SK-N-SH treated with all-trans-retinoic acid at 6 μM for 48 hours (cell line): Measurements from ENCODE around the gene PBX1.
A peak's percentile ranks its signal among the peaks of the same experiment; 100 is the strongest.

Experiments
- ATAC-seq: fragments of 200-7000 bp; cut with Tn5 transposase; 3 replicates; pipeline ENCODE4 v1.9.1; 2020; ENCODE audit warnings: mild to moderate bottlenecking, moderate library complexity
- ARNTL ChIP-seq: fragments of 450-650 bp; formaldehyde crosslinking; IDR thresholded peaks from 2 replicates; pipeline ENCODE4 v1.5.0; 2020; ENCODE audit warnings: low read depth, mild to moderate bottlenecking, moderate library complexity, borderline replicate concordance
- BACH2 ChIP-seq: fragments of 250-450 bp; sonication (Bioruptor Pico); IDR thresholded peaks from 2 replicates; pipeline ENCODE4 v1.9.0; 2021; ENCODE audit warnings: mild to moderate bottlenecking, borderline replicate concordance
- CREB5 ChIP-seq: fragments of 250-450 bp; sonication (Bioruptor Pico); IDR thresholded peaks from 2 replicates; pipeline ENCODE4 v1.5.1; 2020; ENCODE audit warnings: low read depth, mild to moderate bottlenecking, moderate library complexity
- GLIS3 ChIP-seq: fragments of 250-450 bp; sonication (Bioruptor Pico); IDR thresholded peaks from 2 replicates; pipeline ENCODE4 v1.5.0; 2020; ENCODE audit warnings: mild to moderate bottlenecking, moderate library complexity
- PATZ1 ChIP-seq: fragments of 250-450 bp; sonication (Bioruptor Pico); IDR thresholded peaks from 2 replicates; pipeline ENCODE4 v1.8.0; 2020; ENCODE audit warnings: mild to moderate bottlenecking, moderate library complexity, borderline replicate concordance
- POU6F1 ChIP-seq: fragments of 250-450 bp; sonication (Bioruptor Pico); IDR thresholded peaks from 2 replicates; pipeline ENCODE4 v1.8.0; 2021; ENCODE audit warnings: low read depth, mild to moderate bottlenecking, moderate library complexity, borderline replicate concordance
- PPARA ChIP-seq: fragments of 250-450 bp; sonication (Bioruptor Pico); IDR thresholded peaks from 2 replicates; pipeline ENCODE4 v1.5.0; 2020; ENCODE audit warnings: mild to moderate bottlenecking, borderline replicate concordance
- RARB ChIP-seq: fragments of 250-450 bp; sonication (Bioruptor Pico); IDR thresholded peaks from 2 replicates; pipeline ENCODE4 v1.8.0; 2021; ENCODE audit warnings: mild to moderate bottlenecking, moderate library complexity
- TSHZ2 ChIP-seq: fragments of 250-450 bp; sonication (Bioruptor Pico); IDR thresholded peaks from 2 replicates; pipeline ENCODE4 v1.5.0; 2020; ENCODE audit warnings: mild to moderate bottlenecking, moderate library complexity
- ZC3H10 ChIP-seq: fragments of 250-450 bp; sonication (Bioruptor Pico); IDR thresholded peaks from 2 replicates; pipeline ENCODE4 v1.5.1; 2021; ENCODE audit warnings: mild to moderate bottlenecking, moderate library complexity
- ZFP30 ChIP-seq: fragments of 450-650 bp; formaldehyde crosslinking; IDR thresholded peaks from 2 replicates; pipeline ENCODE4 v1.5.0; 2022; ENCODE audit warnings: mild to moderate bottlenecking, moderate library complexity
- ZNF8 ChIP-seq: fragments of 450-650 bp; formaldehyde crosslinking; IDR thresholded peaks from 2 replicates; pipeline ENCODE4 v1.5.0; 2020; ENCODE audit warnings: mild to moderate bottlenecking, moderate library complexity

PBX1 gene

GRCh38 chr1:164761009-164761408, 202.0 kb downstream of the PBX1 start:
- ATAC-seq: no peak
- no peak for TF ChIP-seq PATZ1 (CRISPR knock-in tag)
- no peak for TF ChIP-seq TSHZ2 (CRISPR knock-in tag)
- TF ChIP-seq CREB5 (CRISPR knock-in tag): no peak
- no peak for TF ChIP-seq PPARA (CRISPR knock-in tag)
- TF ChIP-seq ZFP30: no peak
- TF ChIP-seq, all 23 proteins: peak for 0

GRCh38 chr1:164763098-164763497, 204.1 kb downstream of the PBX1 start:
- ATAC-seq: no peak
- no peak for TF ChIP-seq PPARA (CRISPR knock-in tag)

GRCh38 chr1:164764333-164764732, 205.3 kb downstream of the PBX1 start:
- ATAC-seq: peak; percentile 32; the same call in 2 of the 3 replicates
- TF ChIP-seq POU6F1 (CRISPR knock-in tag): no peak
- no peak for TF ChIP-seq BACH2 (CRISPR knock-in tag)
- TF ChIP-seq RARB: no peak
- TF ChIP-seq PPARA (CRISPR knock-in tag): no peak
- peak; percentile 13; the same call in 1 of the 2 replicates for TF ChIP-seq ZC3H10 (CRISPR knock-in tag)
- no peak for TF ChIP-seq TSHZ2 (CRISPR knock-in tag)
- TF ChIP-seq GLIS3 (CRISPR knock-in tag): no peak

- peak; percentile 84 for ATAC-seq
- 0 out of 2 replicates have a peak, but pooled peaks have one; percentile 20 for TF ChIP-seq ZC3H10 (CRISPR knock-in tag)
- TF ChIP-seq ZNF8: no peak
- TF ChIP-seq TSHZ2 (CRISPR knock-in tag): no peak
- TF ChIP-seq ARNTL (CRISPR knock-in tag): no peak
- TF ChIP-seq POU6F1 (CRISPR knock-in tag): no peak; the same call in 1 of the 2 replicates
- TF ChIP-seq, all 23 proteins: peak for 1
Measured at GRCh38 chr1:164765557-164765956, 206.6 kb downstream of the PBX1 start.
